ENCODE data around the gene RTKN. TPM values are rescaled to one million over a fixed set of nuclear protein-coding genes. Genes with fewer than 3 reads are reported as not detected.
"Not testable (repeated sequence)": the region's sequence is repeated elsewhere in the genome, so short reads cannot be mapped to it uniquely, and the experiment has no call there.

RTKN gene
- total RNA-seq, result 10 to 100 TPM in 1 of 4 donors, 1 to 10 TPM in 3; 2.2 to 17.6 (median 5.9) TPM

DNA sequence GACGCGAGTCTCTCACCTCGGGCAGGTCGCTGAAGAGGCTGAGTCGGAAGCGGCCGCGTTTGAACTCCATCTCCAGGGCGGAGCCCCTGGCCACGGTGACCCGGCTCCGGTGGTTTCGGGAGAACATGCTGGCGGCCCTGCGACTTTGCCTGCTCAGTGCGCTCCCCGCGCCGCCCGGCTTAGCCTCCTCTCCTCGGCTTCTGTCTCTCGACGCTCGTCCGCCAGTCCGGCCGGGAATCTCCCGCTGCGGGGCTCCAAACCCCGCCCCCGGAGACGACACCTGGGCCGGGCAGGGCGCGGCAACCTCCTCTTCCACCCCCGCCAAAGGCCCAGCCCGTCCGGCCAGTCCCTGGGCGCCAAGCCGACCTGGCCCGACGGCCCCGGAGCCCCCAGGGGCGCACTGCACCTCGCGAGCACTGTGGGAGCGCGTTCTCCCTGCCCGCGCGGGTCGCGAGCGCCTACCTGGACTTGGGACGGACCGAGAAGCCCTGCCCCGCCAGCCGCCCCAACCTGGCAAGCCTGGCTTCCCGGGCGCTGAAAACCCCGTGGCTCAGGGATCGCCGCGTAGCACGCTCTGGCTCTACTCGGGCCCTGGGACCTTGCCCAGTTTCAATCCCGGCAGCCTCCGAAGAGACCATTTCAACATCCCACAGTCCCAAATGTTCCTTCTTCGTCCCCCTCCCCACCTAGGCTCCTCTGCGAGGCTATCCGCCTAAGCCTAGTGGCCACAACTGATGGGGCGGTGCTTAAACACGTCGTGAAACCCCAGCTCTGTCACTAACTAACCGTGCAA is at the start of gene RTKN:
Gene RTKN, minus strand, starts transcription at position 248 of the 793 bp plus-strand sequence. Its CDS starts 121 bp downstream, at position 127.
- Histone ChIP-seq H3K27me3 (peaks cover 6 to 32% (median 7%) of the 10 kb centered on the region in 3 donors), H3K9me3 (no peaks in the 10 kb centered on the region), H3K27ac (peak within 1 kb of the TSS; percentile 68 to 85 (median 73)), H3K4me1 (peaks cover 20 to 30% of the 10 kb centered on the region in 2 donors), H3K4me3 (peak within 1 kb of the TSS; percentile 55 to 65 (median 58)), H3K36me3 (no peaks in the 10 kb centered on the region)
- in situ Hi-C loops (cut with MboI; ENCODE audit: low sequenced_read_pairs in 4 of 4) (no loop called here), intact Hi-C loops (cut with DNase I; ENCODE audit: low total_unique reads) (no loop called here)
- no peak for TF ChIP-seq CTCF (IDR thresholded peaks at IDR 0.05 in 4 of 5, conservative IDR thresholded peaks at IDR 0.05 in 1 of 5)
- TF ChIP-seq POLR2A (IDR thresholded peaks at IDR 0.05), result no peak
- ATAC-seq (no peak), DNase-seq (peak in 1 of 2 donors; percentile 35)

DNA sequence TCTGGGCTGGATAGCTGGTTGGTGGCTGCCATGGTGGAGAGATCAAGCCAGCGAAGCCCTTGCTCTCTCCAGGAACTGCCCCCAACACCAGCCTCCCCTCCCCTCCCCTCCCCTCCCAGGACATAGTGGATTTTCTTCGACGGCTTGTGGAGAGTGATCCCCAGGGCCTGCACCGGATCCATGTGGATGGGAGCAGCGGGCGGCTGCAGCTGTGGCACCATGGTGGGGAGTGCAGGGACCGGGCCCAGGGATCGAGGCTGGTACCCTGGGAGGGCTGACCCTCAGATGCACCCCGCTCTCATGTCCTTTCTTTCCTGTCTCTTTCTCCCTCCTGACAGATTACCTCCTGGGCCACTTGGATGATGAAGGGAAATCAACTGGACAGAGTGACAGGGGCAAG is 48.2 kb upstream of the RTKN start:
- H3K36me3 ChIP-seq, result peaks cover 0 to 61% of the 10 kb centered on the region in 2 donors
- intact Hi-C loops (cut with DNase I; ENCODE audit: low total_unique reads), result no loop called here
- no peaks in the 10 kb centered on the region for H3K27me3 ChIP-seq
- in situ Hi-C loops (cut with MboI; ENCODE audit: low sequenced_read_pairs in 4 of 4), result loop anchor here in 3 of 4 donors (5.0 to 10.0 kb wide), 2 partner anchors 92 to 95 kb away; no protein-coding TSS in a partner anchor
- TF ChIP-seq CTCF (IDR thresholded peaks at IDR 0.05 in 4 of 5, conservative IDR thresholded peaks at IDR 0.05 in 1 of 5) (no peak), POLR2A (IDR thresholded peaks at IDR 0.05) (no peak)
- DNase-seq (no peak), ATAC-seq (no peak)
- H3K9me3 ChIP-seq, result no peaks in the 10 kb centered on the region
- H3K4me1 ChIP-seq, result no peaks in the 10 kb centered on the region
- H3K27ac ChIP-seq, result no peak overlapping the region
- H3K4me3 ChIP-seq, result no peak overlapping the region

GRCh38 chr2:74488643-74489481 is 47.1 kb upstream of the RTKN start:
- Histone ChIP-seq H3K4me1 (peaks cover 2 to 3% of the 10 kb centered on the region in 2 donors), H3K9me3 (no peaks in the 10 kb centered on the region), H3K4me3 (no peak overlapping the region), H3K36me3 (peaks cover 0 to 54% of the 10 kb centered on the region in 2 donors), H3K27ac (no peak overlapping the region), H3K27me3 (no peaks in the 10 kb centered on the region)
- TF ChIP-seq POLR2A (IDR thresholded peaks at IDR 0.05), result no peak
- in situ Hi-C loops (cut with MboI; ENCODE audit: low sequenced_read_pairs in 4 of 4) (loop anchor here in 3 of 4 donors (5.0 to 10.0 kb wide), 2 partner anchors 93 to 96 kb away; no protein-coding TSS in a partner anchor), intact Hi-C loops (cut with DNase I; ENCODE audit: low total_unique reads) (no loop called here)
- ATAC-seq (no peak), DNase-seq (no peak)

DNA sequence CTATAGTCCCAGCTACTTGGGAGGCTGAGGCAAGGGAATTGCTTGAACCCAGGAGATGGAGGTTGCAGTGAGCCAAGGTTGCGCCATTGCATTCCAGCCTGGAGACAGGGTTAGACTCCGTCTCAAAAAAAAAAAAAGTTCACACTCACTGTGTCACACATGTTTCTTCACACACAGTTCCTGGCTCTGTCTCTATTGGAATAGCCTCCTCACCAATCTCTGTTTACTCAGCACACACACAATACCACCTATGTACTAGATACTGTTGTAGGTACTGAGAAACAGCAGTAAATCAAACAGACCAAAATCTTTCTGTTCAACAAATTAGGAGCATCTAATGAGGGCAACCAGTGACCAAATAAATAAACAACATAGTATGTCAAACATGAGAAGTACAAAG is 44.4 kb upstream of the RTKN start:
- Histone ChIP-seq H3K27me3 (no peaks in the 10 kb centered on the region), H3K9me3 (no peaks in the 10 kb centered on the region), H3K36me3 (peaks cover 0 to 28% of the 10 kb centered on the region in 2 donors), H3K4me3 (no peak overlapping the region), H3K4me1 (peaks cover 17 to 18% of the 10 kb centered on the region in 2 donors), H3K27ac (no peak overlapping the region)
- TF ChIP-seq POLR2A (IDR thresholded peaks at IDR 0.05), result no peak
- TF ChIP-seq CTCF (IDR thresholded peaks at IDR 0.05 in 4 of 5, conservative IDR thresholded peaks at IDR 0.05 in 1 of 5), result no peak
- in situ Hi-C loops (cut with MboI; ENCODE audit: low sequenced_read_pairs in 4 of 4) (loop anchor here in 3 of 4 donors (5.0 to 10.0 kb wide), 2 partner anchors 96 to 99 kb away; no protein-coding TSS in a partner anchor), intact Hi-C loops (cut with DNase I; ENCODE audit: low total_unique reads) (no loop called here)
- DNase-seq (no peak), ATAC-seq (no peak)

DNA sequence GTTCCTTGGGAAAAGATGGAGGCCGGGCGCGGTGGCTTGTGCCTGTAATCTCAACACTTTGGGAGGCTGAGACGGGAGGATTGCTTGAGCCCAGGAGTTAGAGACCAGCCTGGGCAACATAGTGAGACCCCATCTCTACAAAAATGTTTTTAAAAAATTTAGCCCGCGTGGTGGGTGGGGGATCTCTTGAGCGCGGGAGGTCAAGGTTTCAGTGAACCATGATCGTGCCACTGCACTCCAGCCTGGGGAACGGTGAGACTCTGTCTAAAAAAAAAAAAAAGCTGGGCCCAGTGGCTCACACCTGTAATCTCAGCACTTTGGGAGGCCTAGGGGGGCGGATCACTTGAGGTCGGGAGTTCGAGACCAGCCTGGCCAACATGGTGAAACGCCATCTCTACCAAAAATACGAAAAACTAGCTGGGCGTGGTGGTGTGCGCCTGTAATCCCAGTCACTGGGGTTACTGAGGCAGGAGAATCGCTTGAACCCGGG is 42.0 kb upstream of the RTKN start:
- Histone ChIP-seq H3K36me3 (peaks cover 0 to 33% of the 10 kb centered on the region in 2 donors), H3K27ac (peak overlapping the region; percentile 83 to 94 (median 88))
- in situ Hi-C loops (cut with MboI; ENCODE audit: low sequenced_read_pairs in 4 of 4), result loop anchor here in 2 of 4 donors (5.0 to 10.0 kb wide), 2 partner anchors 49 to 101 kb away; no protein-coding TSS in a partner anchor

More for the DNA sequence above, 42.0 kb upstream of the RTKN start:
- H3K9me3 ChIP-seq, H3K27me3 ChIP-seq, ATAC-seq, DNase-seq: not testable (repeated sequence)
- intact Hi-C loops (cut with DNase I; ENCODE audit: low total_unique reads), result loop anchor here (1.0 to 2.0 kb wide), 5 partner anchors 24 to 747 kb away; partner anchors contain the start of genes INO80B, PCGF1, SEMA4F and TPRKB
- H3K4me1 ChIP-seq, result peaks cover 24 to 25% of the 10 kb centered on the region in 2 donors
- peak overlapping the region; percentile 82 to 97 (median 87) for H3K4me3 ChIP-seq
